DND-41 (cell line): Measurements from ENCODE around the gene REPS1.

Source experiments
- EZH2 ChIP-seq: IDR thresholded peaks from 3 replicates; pipeline ENCODE4 v1.6.1; 2012; ENCODE audit warnings: borderline replicate concordance, low read depth, mild to moderate bottlenecking, moderate library complexity, low read length, inconsistent platforms; ENCODE audit not compliant: severe bottlenecking
- TF ChIP-seq, protein P1 (sequence below): IDR thresholded peaks from 2 replicates; pipeline ENCODE4 v1.5.1; 2012; ENCODE audit warnings: borderline replicate concordance, low read length, moderate library complexity, mild to moderate bottlenecking; ENCODE audit not compliant: poor library complexity, severe bottlenecking; ENCODE audit errors: extremely low read depth

DNA sequence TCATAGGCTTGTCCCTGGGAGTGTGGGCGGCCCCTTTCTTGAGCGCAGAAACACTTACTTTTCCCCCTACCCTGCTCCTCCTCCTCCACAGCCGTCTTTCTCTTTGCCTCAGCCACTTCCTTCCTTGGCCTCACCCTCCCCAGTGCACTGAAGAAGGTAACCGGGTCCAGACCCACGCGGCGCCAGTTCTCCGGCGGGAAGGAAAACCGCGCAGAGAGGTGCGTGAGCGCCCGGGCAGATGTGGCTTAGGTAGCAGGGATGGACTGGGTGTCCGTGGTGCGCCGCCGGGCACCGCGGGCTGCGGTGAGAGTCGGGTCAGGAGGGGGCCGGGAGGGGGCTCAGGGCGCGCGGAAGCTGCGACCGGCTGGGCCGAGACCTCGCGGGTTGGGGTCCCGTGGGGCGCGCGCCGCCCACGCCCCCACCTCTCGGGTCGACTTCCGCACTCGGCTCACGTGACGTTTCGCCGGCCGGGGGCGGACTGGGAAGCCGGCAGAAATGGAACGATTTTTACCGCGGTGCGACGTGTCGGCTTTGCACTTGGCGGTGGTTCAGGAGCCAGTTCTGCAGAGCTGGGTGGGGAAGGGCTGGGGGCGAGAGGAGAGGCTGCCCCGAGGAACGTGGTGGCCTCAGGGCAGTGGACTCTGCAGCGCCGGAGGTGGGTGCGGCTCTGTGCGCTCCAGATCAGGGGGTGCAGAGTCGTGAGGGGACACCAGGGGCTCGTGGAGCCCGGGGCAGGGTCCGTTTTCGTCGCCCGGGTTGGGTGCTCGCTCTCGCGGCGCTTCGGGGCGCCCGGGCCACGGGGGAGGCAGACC is 40.8 kb upstream of the REPS1 start, which contains the start of gene ABRACL:
- TF ChIP-seq, protein P1, sequence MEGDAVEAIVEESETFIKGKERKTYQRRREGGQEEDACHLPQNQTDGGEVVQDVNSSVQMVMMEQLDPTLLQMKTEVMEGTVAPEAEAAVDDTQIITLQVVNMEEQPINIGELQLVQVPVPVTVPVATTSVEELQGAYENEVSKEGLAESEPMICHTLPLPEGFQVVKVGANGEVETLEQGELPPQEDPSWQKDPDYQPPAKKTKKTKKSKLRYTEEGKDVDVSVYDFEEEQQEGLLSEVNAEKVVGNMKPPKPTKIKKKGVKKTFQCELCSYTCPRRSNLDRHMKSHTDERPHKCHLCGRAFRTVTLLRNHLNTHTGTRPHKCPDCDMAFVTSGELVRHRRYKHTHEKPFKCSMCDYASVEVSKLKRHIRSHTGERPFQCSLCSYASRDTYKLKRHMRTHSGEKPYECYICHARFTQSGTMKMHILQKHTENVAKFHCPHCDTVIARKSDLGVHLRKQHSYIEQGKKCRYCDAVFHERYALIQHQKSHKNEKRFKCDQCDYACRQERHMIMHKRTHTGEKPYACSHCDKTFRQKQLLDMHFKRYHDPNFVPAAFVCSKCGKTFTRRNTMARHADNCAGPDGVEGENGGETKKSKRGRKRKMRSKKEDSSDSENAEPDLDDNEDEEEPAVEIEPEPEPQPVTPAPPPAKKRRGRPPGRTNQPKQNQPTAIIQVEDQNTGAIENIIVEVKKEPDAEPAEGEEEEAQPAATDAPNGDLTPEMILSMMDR: peak; percentile 2
- no peak for TF ChIP-seq EZH2
